Nephron progenitor cell (in vitro differentiated cells): ENCODE results near the gene CBY3.

ENCODE experiments used
- DNase-seq: peaks from one replicate; pipeline ENCODE4 v3.0.0; 2021
- H3K27ac Mint-ChIP-seq: 2 replicates; pipeline ENCODE4 v1.8.0; 2021; ENCODE audit warnings: mild to moderate bottlenecking, moderate library complexity, mixed read lengths
- H3K27me3 Mint-ChIP-seq: 2 replicates; pipeline ENCODE4 v1.8.0; 2021; ENCODE audit warnings: mild to moderate bottlenecking, low read depth, mixed read lengths; ENCODE audit not compliant: poor library complexity
- H3K36me3 Mint-ChIP-seq: 2 replicates; pipeline ENCODE4 v1.8.0; 2021; ENCODE audit warnings: low read depth, mixed read lengths
- H3K4me1 Mint-ChIP-seq: 2 replicates; pipeline ENCODE4 v1.8.0; 2021; ENCODE audit warnings: mixed read lengths
- H3K4me3 Mint-ChIP-seq: 2 replicates; pipeline ENCODE4 v1.8.0; 2021; ENCODE audit warnings: mild to moderate bottlenecking, moderate library complexity, mixed read lengths
- H3K9me3 Mint-ChIP-seq: 2 replicates; pipeline ENCODE4 v1.8.0; 2021; ENCODE audit warnings: mild to moderate bottlenecking, moderate library complexity, mixed read lengths
- CTCF ChIP-seq: fragments of 200-600 bp; sonication (generic); IDR thresholded peaks from 2 replicates; pipeline ENCODE4 v1.5.0; 2021; ENCODE audit warnings: antibody characterized with exemption

Gene CBY3

GRCh38 chr5:179680780-179681401 is at the start of gene CBY3:
Gene CBY3 (minus strand): TSS chr5:179681034. CDS start chr5:179680918, 116 bp downstream.
- Mint-ChIP-seq H3K4me1 (peaks cover 37% of the 10 kb centered on the region), H3K27ac (peak within 1 kb of the TSS; percentile 95), H3K36me3 (peaks cover 17% of the 10 kb centered on the region), H3K4me3 (peak within 1 kb of the TSS; percentile 57), H3K9me3 (peaks cover 12% of the 10 kb centered on the region), H3K27me3 (peaks cover 21% of the 10 kb centered on the region)
- no peak for TF ChIP-seq CTCF
- DNase-seq: no peak

GRCh38 chr5:179730356-179730755 is 49.5 kb upstream of the CBY3 start:
- no peak for TF ChIP-seq CTCF
- DNase-seq: no peak
- peaks cover 4% of the 10 kb centered on the region for H3K27me3 Mint-ChIP-seq
- H3K9me3 Mint-ChIP-seq: no peaks in the 10 kb centered on the region
- peaks cover 53% of the 10 kb centered on the region for H3K36me3 Mint-ChIP-seq
- H3K4me3 Mint-ChIP-seq: no peak overlapping the region
- peak overlapping the region; percentile 66 for H3K27ac Mint-ChIP-seq
- peaks cover 10% of the 10 kb centered on the region for H3K4me1 Mint-ChIP-seq

- Mint-ChIP-seq H3K27ac (peak overlapping the region; percentile 66), H3K36me3 (peaks cover 53% of the 10 kb centered on the region), H3K27me3 (no peaks in the 10 kb centered on the region), H3K9me3 (no peaks in the 10 kb centered on the region), H3K4me3 (no peak overlapping the region), H3K4me1 (peaks cover 9% of the 10 kb centered on the region)
- no peak for DNase-seq
- no peak for TF ChIP-seq CTCF
These were observed 48.9 kb upstream of the CBY3 start for GRCh38 chr5:179729727-179730126.

- Mint-ChIP-seq H3K9me3 (no peaks in the 10 kb centered on the region), H3K4me1 (peaks cover 5% of the 10 kb centered on the region), H3K27ac (no peak overlapping the region), H3K4me3 (no peak overlapping the region), H3K36me3 (peaks cover 58% of the 10 kb centered on the region), H3K27me3 (no peaks in the 10 kb centered on the region)
- no peak for TF ChIP-seq CTCF
- DNase-seq: no peak
These were observed 48.5 kb upstream of the CBY3 start for GRCh38 chr5:179729303-179729702.

GRCh38 chr5:179727106-179727505 is 46.3 kb upstream of the CBY3 start:
- Mint-ChIP-seq H3K27me3 (no peaks in the 10 kb centered on the region), H3K27ac (peak overlapping the region; percentile 3), H3K4me3 (no peak overlapping the region), H3K4me1 (no peaks in the 10 kb centered on the region), H3K9me3 (no peaks in the 10 kb centered on the region), H3K36me3 (peaks cover 77% of the 10 kb centered on the region)
- no peak for TF ChIP-seq CTCF
- DNase-seq: no peak

- Mint-ChIP-seq H3K4me1 (no peaks in the 10 kb centered on the region), H3K36me3 (peaks cover 71% of the 10 kb centered on the region), H3K27ac (no peak overlapping the region), H3K27me3 (no peaks in the 10 kb centered on the region), H3K9me3 (no peaks in the 10 kb centered on the region), H3K4me3 (no peak overlapping the region)
- no peak for DNase-seq
- no peak for TF ChIP-seq CTCF
These were observed 43.3 kb upstream of the CBY3 start for GRCh38 chr5:179724163-179724562.
